Neural crest cell (in vitro differentiated cells): Measurements from ENCODE around the gene KCNS3. TPM values are rescaled to one million over a fixed set of nuclear protein-coding genes. Genes with fewer than 3 reads are reported as not detected.
A peak's percentile ranks its signal among the peaks of the same experiment; 100 is the strongest.

Experiments
- DNase-seq: peaks from one replicate; pipeline ENCODE4 v3.0.0; 2021; ENCODE audit warnings: low read depth, mixed read lengths, low spot score
- H3K27ac Mint-ChIP-seq: one replicate; pipeline ENCODE4 v1.8.0; 2021; ENCODE audit warnings: mild to moderate bottlenecking, mixed read lengths; ENCODE audit not compliant: unreplicated experiment
- H3K27me3 Mint-ChIP-seq: 2 replicates; pipeline ENCODE4 v1.8.0; 2021; ENCODE audit warnings: low read depth, mild to moderate bottlenecking, mixed read lengths
- H3K36me3 Mint-ChIP-seq: 2 replicates; pipeline ENCODE4 v1.8.0; 2021; ENCODE audit warnings: low read depth, mild to moderate bottlenecking, mixed read lengths
- H3K4me1 Mint-ChIP-seq: 2 replicates; pipeline ENCODE4 v1.8.0; 2021; ENCODE audit warnings: mixed read lengths
- H3K4me3 Mint-ChIP-seq: one replicate; pipeline ENCODE4 v1.8.0; 2021; ENCODE audit warnings: mild to moderate bottlenecking, mixed read lengths
- H3K9me3 Mint-ChIP-seq: 2 replicates; pipeline ENCODE4 v1.8.0; 2021; ENCODE audit warnings: mixed read lengths
- CTCF ChIP-seq: fragments of 200-600 bp; sonication (generic); conservative IDR thresholded peaks from 2 replicates; pipeline ENCODE4 v1.5.0; 2021; ENCODE audit warnings: antibody characterized with exemption, mild to moderate bottlenecking
- total RNA-seq: library from RNA; stranded (reverse); gene quantifications from 2 replicates; pipeline ENCODE4 v1.2.1, GENCODE V29; 2021

The KCNS3 gene
- total RNA-seq, 1 donor from 2014 or later = 1.4 TPM

DNA sequence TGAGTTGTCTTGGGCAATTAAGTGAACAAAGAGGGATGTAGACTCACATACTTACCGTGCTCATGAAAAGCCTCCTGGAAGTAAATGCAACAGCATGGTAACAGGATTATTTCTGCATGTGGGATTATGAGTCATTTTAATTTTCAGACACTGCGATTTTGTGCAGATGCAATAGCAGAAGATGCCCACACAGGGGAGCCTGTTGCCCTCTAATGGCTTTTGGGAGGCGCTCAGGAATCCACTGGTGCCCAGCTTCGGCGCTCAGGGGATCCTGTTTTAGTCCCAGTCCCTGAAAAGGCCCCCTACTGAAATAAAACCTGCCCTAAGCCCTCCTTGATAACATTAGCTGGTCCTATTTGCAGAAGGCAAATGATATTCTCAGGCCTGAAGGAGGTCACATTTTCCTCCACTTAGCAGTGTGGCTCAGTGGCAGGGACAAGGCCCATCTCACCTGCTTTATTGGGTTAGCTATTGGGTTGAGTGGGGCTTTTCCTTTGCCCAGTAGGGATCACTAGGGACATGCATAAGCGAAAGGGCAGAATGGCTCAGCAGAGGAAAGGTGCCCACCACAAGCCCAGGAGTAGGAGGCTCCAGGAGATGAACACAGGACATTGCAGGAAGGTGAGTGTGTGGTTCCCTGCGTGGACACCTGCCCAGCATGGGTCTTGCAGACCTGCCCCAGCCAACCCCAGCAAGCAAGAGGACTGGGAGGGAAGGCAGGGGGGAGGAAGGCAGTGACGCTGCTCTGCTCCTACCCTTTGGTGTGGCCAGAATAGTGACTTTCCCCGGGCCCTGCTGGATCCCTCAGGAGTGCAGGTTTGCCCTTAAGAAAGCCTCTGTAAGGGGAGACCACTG, 26.5 kb upstream of the KCNS3 start:
- no peak overlapping the region for H3K27ac Mint-ChIP-seq
- no peaks in the 10 kb centered on the region for H3K9me3 Mint-ChIP-seq

GRCh38 chr2:17853799-17854198, 24.7 kb upstream of the KCNS3 start:
- Mint-ChIP-seq H3K27me3 (peaks cover 52% of the 10 kb centered on the region), H3K27ac (no peak overlapping the region), H3K36me3 (no peaks in the 10 kb centered on the region), H3K4me3 (no peak overlapping the region), H3K4me1 (no peaks in the 10 kb centered on the region), H3K9me3 (no peaks in the 10 kb centered on the region)
- no peak for DNase-seq
- no peak for TF ChIP-seq CTCF

More for the DNA sequence above, 26.5 kb upstream of the KCNS3 start:
- TF ChIP-seq CTCF = peak; percentile 93
- peaks cover 33% of the 10 kb centered on the region for H3K27me3 Mint-ChIP-seq
- H3K36me3 Mint-ChIP-seq = no peaks in the 10 kb centered on the region
- DNase-seq = peak; percentile 55
- H3K4me3 Mint-ChIP-seq = no peak overlapping the region
- H3K4me1 Mint-ChIP-seq = no peaks in the 10 kb centered on the region

DNA sequence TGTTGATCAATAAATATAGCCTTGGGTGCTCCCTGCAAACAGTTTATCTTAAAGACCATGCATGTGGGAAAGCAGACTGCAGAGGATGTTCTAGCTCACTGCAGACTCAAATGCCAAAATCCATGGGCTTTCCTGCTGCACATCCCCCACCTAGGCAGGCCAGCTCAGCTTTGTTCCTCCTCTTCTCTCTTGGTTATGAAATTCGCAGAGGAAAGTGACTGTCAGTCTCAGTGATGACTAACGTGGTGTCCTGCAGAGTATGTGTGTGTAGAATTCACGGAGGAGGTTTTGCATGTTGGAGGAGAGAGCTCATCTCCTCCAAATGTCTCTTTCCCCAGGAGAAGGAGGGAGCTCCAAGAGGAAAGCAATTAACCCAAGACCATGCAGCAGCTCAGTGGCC, 21.4 kb upstream of the KCNS3 start:
- Mint-ChIP-seq H3K27me3 (peaks cover 65% of the 10 kb centered on the region), H3K27ac (no peak overlapping the region), H3K4me3 (no peak overlapping the region), H3K9me3 (no peaks in the 10 kb centered on the region), H3K36me3 (no peaks in the 10 kb centered on the region), H3K4me1 (no peaks in the 10 kb centered on the region)
- no peak for DNase-seq
- no peak for TF ChIP-seq CTCF

DNA sequence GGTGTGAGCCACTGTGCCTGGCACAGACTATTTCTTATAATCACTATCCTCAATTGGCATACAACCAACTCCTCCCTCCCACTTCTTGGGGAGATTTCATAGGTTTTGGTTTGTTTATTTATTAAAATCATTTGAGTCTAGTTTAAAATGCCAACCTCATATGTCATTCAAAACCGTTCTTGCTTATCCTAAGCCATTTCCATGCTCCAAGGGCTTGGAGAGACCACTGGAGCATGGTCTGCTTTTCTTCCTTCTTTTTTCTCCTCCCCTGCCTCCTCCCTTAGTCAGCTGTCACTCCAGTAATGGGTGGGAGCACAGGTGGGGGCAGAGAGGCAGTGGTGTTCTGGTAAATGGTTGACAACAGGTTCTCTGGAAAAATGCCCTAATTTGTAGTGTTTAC, 20.4 kb upstream of the KCNS3 start:
- no peak for TF ChIP-seq CTCF
- no peak overlapping the region for H3K4me3 Mint-ChIP-seq
- H3K27ac Mint-ChIP-seq = no peak overlapping the region
- no peaks in the 10 kb centered on the region for H3K36me3 Mint-ChIP-seq
- H3K27me3 Mint-ChIP-seq = peaks cover 65% of the 10 kb centered on the region
- no peaks in the 10 kb centered on the region for H3K4me1 Mint-ChIP-seq
- DNase-seq = no peak
- no peaks in the 10 kb centered on the region for H3K9me3 Mint-ChIP-seq

- H3K4me3 Mint-ChIP-seq = no peak overlapping the region
- H3K36me3 Mint-ChIP-seq = no peaks in the 10 kb centered on the region
- DNase-seq = no peak
- H3K27ac Mint-ChIP-seq = no peak overlapping the region
- no peak for TF ChIP-seq CTCF
- H3K27me3 Mint-ChIP-seq = peaks cover 25% of the 10 kb centered on the region
- no peaks in the 10 kb centered on the region for H3K4me1 Mint-ChIP-seq
- H3K9me3 Mint-ChIP-seq = no peaks in the 10 kb centered on the region
These were observed 14.9 kb upstream of the KCNS3 start for GRCh38 chr2:17863539-17863938.
